HG02884 (cell line): Measurements from ENCODE around the gene ANKRD36B.
"Not testable (repeated sequence)": the region's sequence is repeated elsewhere in the genome, so short reads cannot be mapped to it uniquely, and the experiment has no call there.

Source experiments
- ATAC-seq: cut with Tn5 transposase; IDR thresholded peaks from one replicate; pipeline ENCODE4 v1.9.1; 2021; ENCODE audit warnings: mild to moderate bottlenecking, moderate library complexity; ENCODE audit not compliant: unreplicated experiment

The ANKRD36B gene

DNA sequence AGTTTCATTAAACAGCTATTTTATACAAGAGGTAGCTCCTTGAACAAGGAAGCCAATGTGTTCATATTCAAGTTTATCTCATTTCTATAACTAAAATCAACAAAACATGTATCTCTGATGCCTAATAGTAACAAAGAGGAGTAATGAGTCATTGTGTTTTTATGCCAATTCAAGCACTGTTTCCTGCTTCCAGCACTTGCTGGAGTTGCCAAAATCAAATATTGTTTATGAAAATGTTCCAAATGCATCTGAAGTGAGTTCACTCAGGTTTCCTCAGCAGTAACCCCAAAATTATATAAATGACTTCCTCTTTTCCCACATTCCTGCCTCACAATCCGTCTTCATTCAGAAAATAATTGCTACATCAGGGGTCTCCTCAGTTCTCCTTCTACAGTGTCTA lies 39.2 kb downstream of the ANKRD36B start:
- not testable (repeated sequence) for ATAC-seq

DNA sequence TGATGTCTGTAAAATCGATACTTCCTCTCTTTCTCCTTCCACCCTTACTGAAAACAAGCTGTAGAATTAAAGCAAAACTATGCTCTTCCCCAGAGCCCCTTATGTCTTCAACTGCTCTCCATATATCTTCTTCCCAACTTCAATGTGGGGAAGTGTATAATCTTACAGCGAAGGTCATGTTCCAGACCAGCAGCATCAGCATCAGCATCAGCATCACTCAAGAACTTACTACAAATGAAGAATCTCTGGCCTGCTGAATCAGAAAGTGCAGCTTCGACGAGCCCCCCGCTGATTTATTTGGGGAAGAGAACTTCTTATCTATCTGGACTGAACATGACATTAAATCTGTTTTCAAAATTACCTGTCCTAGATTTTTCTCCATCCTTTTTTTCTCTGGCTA lies 40.6 kb downstream of the ANKRD36B start:
- ATAC-seq: not testable (repeated sequence)

DNA sequence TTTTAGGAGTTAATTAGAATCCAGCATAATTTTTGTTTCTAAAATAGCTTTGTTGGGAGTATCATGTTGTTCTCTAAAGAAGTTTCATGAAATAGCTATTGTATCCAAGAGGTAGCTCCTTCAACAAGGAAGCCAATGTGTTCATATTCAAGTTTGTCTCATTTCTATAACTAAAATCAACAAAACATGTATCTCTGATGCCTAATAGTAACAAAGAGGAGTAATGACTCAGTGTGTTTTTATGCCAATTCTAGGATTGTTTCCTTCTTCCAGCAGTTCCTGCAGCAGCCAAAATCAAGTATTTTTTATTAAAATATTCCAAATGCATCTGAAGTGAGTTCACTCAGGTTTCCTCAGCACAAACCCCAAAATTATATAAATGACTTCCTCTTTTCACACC lies 41.1 kb downstream of the ANKRD36B start:
- not testable (repeated sequence) for ATAC-seq

DNA sequence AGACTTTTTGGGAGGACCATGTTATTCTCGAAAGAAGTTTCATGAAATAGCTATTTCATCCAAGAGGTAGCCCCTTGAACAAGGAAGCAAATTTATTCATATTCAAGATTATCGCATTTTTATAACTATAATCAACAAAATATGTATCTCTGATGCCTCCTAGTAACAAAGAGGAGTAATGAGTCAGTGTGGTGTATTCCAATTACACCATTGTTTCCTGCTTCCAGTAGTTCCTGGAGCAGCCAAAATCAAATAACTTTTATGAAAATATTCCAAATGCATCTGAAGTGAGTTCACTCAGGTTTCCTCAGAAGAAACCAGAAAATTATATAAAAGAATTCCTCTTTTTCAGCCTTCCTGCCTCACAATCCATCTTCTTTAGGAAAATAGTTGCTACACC lies 43.0 kb downstream of the ANKRD36B start:
- ATAC-seq: no peak

DNA sequence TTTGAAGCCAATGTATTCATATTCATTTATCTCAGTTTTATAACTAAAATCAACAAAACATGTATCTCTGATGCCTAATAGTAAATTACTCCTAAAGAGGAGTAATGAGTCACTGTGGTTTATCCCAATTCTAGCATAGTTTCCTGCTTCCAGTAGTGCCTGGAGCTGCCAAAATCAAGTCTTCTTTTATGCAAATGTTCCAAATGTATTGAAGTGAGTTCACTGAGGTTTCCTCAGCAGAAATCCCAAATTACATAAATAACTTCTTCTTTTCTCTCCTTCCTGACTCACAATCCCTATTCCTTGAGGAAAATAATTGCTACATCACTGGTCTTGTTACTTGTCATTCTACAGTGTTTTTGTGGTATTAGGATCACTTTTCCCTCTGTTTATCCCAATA lies 44.8 kb downstream of the ANKRD36B start:
- ATAC-seq: not testable (repeated sequence)

DNA sequence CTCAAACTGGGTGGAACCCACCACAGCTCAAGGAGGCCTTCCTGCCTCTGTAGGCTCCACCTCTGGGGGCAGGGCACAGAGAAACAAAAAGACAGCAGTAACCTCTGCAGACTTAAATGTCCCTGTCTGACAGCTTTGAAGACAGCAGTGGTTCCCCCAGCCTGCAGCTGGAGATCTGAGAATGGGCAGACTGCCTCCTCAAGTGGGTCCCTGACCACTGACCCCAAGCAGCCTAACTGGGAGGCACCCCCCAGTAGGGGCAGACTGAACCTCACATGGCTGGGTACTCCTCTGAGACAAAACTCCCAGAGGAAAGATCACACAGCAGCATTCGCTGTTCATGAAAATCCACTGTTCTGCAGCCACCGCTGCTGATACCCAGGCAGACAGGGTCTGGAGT lies 63.8 kb downstream of the ANKRD36B start:
- ATAC-seq: not testable (repeated sequence)

DNA sequence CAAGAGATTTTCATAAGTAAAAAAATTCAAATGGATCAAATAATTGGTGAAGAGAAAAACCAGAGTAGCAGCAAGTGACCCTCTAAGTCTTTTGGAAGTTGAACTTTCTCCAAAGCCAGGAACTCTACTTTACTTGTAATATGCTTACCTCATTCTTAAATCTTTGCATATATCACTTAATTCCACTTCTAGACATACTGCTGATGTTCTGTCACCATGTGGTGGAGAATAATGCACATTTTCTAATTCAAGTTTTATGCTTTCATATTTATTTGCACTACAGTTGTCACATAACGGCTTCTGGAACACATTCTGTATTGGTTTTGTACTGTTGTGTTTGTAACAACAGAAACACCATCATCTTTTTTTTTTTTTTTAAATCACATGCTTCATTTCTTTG lies 65.9 kb downstream of the ANKRD36B start:
- not testable (repeated sequence) for ATAC-seq

DNA sequence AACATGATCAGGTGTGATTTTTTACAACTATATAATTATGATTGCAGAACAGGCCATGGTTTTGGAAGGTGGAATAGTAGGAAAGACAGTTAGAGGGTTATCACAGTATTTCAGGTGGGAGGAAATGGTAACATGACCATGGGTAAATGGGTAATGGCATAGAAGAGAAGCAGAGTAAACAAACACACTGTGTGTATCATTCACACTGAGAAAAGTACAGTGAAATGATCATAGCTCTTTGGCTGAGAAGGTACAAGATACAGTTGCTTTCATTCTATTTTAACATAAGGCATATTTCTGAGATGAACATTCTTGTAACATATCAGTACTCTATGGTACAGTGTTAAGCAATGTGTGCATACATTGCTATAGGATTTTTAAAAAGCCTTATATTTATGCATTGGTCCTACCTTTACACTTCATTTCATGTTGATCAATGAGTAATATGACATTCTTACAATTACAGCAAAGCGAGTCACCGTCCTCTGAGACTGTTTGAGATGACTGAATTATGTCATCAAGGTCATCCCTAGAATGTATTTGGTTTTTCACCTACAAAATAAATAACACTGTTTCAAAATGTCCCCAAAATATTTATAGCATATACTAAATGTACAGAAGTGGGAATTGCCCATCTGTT lies 66.6 kb downstream of the ANKRD36B start:
- ATAC-seq: not testable (repeated sequence)

DNA sequence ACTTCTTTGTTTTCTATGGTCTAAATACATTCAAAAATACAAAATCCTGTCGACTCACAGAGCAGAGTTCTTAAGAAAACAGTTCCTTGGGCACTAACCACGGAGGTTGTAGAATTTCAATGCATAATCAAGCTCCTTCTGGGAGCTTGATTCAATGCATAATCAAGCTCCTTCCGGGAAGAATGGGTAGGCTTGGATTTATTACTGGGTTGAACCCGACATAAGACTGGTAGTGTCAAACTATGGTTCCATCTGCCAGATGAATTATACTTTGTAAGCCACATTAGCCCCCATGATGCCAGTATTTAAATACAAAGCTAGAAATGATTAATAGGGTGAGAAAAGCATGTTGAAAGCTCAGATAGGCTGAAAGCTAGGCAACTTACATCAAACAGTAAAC lies 94.0 kb downstream of the ANKRD36B start:
- not testable (repeated sequence) for ATAC-seq

DNA sequence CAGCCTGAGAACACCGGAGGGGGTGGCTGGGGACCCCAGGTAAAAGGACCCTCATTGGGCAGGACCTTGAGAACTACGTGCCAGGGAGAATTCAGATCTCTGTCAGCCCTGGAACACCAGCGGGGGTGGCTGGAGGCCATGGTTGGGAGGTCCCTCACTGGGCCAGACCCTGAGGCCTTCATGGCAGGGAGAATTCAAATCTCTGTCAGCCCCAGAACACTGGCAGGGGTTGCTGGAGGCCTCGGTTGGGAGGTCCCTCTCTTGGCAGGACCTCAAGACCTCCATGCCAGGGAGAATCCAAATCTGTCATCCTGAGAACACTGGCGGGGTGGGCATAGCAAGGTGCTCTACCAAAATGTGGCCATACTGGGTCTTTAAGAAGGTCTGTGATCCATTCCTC lies 99.5 kb downstream of the ANKRD36B start:
- ATAC-seq: not testable (repeated sequence)
